Common myeloid progenitor, CD34-positive (primary cell): ENCODE measurements around the gene SCUBE3.

Source experiments
- CTCF ChIA-PET: fragments of 350-600 bp; sonication (Branson Sonifier 250); formaldehyde crosslinking; loops from one replicate; lab custom pipeline; 2021; ENCODE audit warnings: antibody characterized with exemption; lab: Charles Lee
- POLR2A ChIA-PET: fragments of 350-600 bp; sonication (Branson Sonifier 250); formaldehyde crosslinking; loops from one replicate; lab custom pipeline; 2021; ENCODE audit warnings: antibody characterized with exemption; lab: Charles Lee
- DNase-seq, 3 donors: peaks; one replicate each; pipeline versions ENCODE4 v3.0.0 to v3.0.0-alpha.2; 2013
- H3K27ac ChIP-seq, 2 experiments: 1 replicate in 1 of 2; 2 replicates in 1 of 2; pipeline ENCODE4 v1.7.0; 2013; ENCODE audit warnings: inconsistent platforms in 2 of 2, low read length in 2 of 2, mild to moderate bottlenecking in 2 of 2, low read depth in 1 of 2, moderate library complexity in 1 of 2; ENCODE audit not compliant: severe bottlenecking in 2 of 2, insufficient read depth in 1 of 2, poor library complexity in 1 of 2
- H3K27me3 ChIP-seq, 5 experiments: replicated peaks in 2 of 5; 1 replicate in 3 of 5; 2 replicates in 2 of 5; pipeline versions ENCODE4 v1.6.1 to v1.7.0; 2013; ENCODE audit warnings: low read length in 4 of 5, mild to moderate bottlenecking in 2 of 5, moderate library complexity in 2 of 5, inconsistent platforms in 1 of 5; ENCODE audit not compliant: insufficient read depth in 5 of 5, control insufficient read depth in 4 of 5
- H3K36me3 ChIP-seq, 4 experiments: 1 replicate in 2 of 4; 2 replicates in 2 of 4; pipeline versions ENCODE4 v1.6.1 to v1.7.0; 2013; ENCODE audit warnings: low read length in 3 of 4, control low read depth in 1 of 4, mild to moderate bottlenecking in 1 of 4; ENCODE audit not compliant: control insufficient read depth in 4 of 4, insufficient read depth in 4 of 4
- H3K4me1 ChIP-seq, 4 experiments: 1 replicate in 3 of 4; 2 replicates in 1 of 4; pipeline versions ENCODE4 v1.6.1 to v1.7.1; 2013; ENCODE audit warnings: low read length in 3 of 4, mild to moderate bottlenecking in 3 of 4, control low read depth in 1 of 4, inconsistent platforms in 1 of 4, moderate library complexity in 1 of 4; ENCODE audit not compliant: control insufficient read depth in 4 of 4, insufficient read depth in 4 of 4; ENCODE audit errors: control extremely low read depth in 1 of 4
- H3K4me3 ChIP-seq, 7 experiments: 1 replicate in 4 of 7; 2 replicates in 3 of 7; pipeline versions ENCODE4 v1.5.1 to v1.7.0; 2013; ENCODE audit warnings: mild to moderate bottlenecking in 7 of 7, low read length in 6 of 7, moderate library complexity in 6 of 7, inconsistent platforms in 2 of 7, low read depth in 2 of 7, control low read depth in 1 of 7; ENCODE audit not compliant: insufficient read depth in 4 of 7, control insufficient read depth in 1 of 7; ENCODE audit errors: extremely low read depth in 1 of 7
- H3K9me3 ChIP-seq, 5 experiments: 1 replicate in 4 of 5; 2 replicates in 1 of 5; pipeline versions ENCODE4 v1.6.1 to v1.7.1; 2013; ENCODE audit warnings: low read length in 4 of 5, mild to moderate bottlenecking in 2 of 5, inconsistent platforms in 1 of 5, low read depth in 1 of 5, moderate library complexity in 1 of 5; ENCODE audit not compliant: control insufficient read depth in 4 of 5, insufficient read depth in 2 of 5; ENCODE audit errors: control extremely low read depth in 1 of 5
- WGBS: methylation state at CpG from one replicate; pipeline ENCODE4 v1.1.5; 2013; ENCODE audit not compliant: insufficient coverage; 5-methylcytosine and 5-hydroxymethylcytosine counted together

SCUBE3 gene

GRCh38 chr6:35167505-35167904 lies 46.3 kb upstream of the SCUBE3 start:
- CTCF ChIA-PET = interaction anchor here (1.1 to 1.5 kb wide), 2 partner anchors 12 to 38 kb away, joined by 3 to 6 read pairs; no protein-coding TSS in a partner anchor
- peaks cover 0 to 7% (median 0%) of the 10 kb centered on the region in 5 experiments for H3K27me3 ChIP-seq
- POLR2A ChIA-PET = no interaction called here

DNA sequence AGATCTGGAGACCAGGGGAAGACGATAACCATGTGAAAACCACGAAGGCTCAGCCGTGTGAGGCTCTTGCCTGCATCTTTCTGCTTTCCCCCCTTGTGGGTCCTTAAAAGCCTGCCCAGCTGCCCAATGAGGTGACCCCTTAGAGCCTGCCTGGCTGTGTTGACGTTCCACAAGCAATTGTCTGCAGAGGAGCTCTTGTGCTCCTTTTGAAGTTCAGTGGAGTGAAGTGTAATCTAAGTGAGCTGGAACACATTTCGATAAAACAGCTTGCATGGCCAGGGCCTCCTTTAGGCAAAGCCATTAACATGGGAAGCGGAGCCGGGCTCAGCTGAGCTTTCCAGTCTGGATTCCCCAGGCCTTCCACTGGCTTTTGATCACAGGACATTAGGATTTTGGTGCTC lies 45.3 kb upstream of the SCUBE3 start:
- Histone ChIP-seq H3K4me3 (no peak overlapping the region), H3K36me3 (no peaks in the 10 kb centered on the region), H3K9me3 (peaks cover 0 to 3% (median 0%) of the 10 kb centered on the region in 5 experiments), H3K4me1 (no peaks in the 10 kb centered on the region), H3K27me3 (peaks cover 0 to 5% (median 0%) of the 10 kb centered on the region in 5 experiments), H3K27ac (no peak overlapping the region)
- DNase-seq = no peak
- POLR2A ChIA-PET = no interaction called here
- CTCF ChIA-PET = interaction anchor here (1.1 to 1.5 kb wide), 2 partner anchors 11 to 37 kb away, joined by 3 to 6 read pairs; no protein-coding TSS in a partner anchor
- 95% methylated on average over 7 of the region's 7 CpGs for WGBS

More at GRCh38 chr6:35167505-35167904, 46.3 kb upstream of the SCUBE3 start:
- no peak for DNase-seq
- Histone ChIP-seq H3K4me1 (no peaks in the 10 kb centered on the region), H3K27ac (no peak overlapping the region), H3K9me3 (peaks cover 0 to 8% (median 0%) of the 10 kb centered on the region in 5 experiments), H3K36me3 (no peaks in the 10 kb centered on the region), H3K4me3 (no peak overlapping the region)

DNA sequence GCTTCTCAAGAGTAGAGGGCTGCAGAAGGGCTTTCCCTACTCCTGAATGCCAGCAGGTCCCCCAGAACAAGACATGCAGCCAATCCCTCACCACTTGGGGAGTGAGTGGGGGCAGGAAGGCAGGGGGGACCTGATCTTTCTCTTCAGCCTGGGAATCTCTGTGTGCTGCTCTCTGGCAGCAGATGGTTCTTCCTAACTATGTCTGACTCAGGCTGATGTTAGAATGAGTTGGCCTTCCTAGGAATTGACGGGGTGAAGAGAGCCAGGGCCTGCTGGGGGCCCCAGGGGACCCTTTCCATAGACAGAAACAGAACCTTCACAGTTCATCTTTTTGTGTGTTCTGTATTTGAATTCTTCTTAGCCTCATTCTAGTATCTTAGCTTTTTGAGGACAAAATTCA lies 43.6 kb upstream of the SCUBE3 start:
- H3K9me3 ChIP-seq = peaks cover 0 to 3% (median 0%) of the 10 kb centered on the region in 5 experiments
- ChIA-PET POLR2A (no interaction called here), CTCF (interaction anchor here (0.6 kb wide), 1 partner anchor 14 kb away, joined by 3 read pairs; no protein-coding TSS in a partner anchor)
- no peak overlapping the region for H3K4me3 ChIP-seq
- H3K4me1 ChIP-seq = no peaks in the 10 kb centered on the region
- no peak for DNase-seq
- no peak overlapping the region for H3K27ac ChIP-seq
- no peaks in the 10 kb centered on the region for H3K36me3 ChIP-seq
- 92% methylated on average over 1 of the region's 1 CpG for WGBS
- H3K27me3 ChIP-seq = peaks cover 0 to 6% (median 0%) of the 10 kb centered on the region in 5 experiments

- Histone ChIP-seq H3K27ac (no peak overlapping the region), H3K9me3 (peaks cover 0 to 3% (median 0%) of the 10 kb centered on the region in 5 experiments), H3K27me3 (peaks cover 0 to 6% (median 0%) of the 10 kb centered on the region in 5 experiments), H3K4me3 (no peak overlapping the region), H3K36me3 (no peaks in the 10 kb centered on the region), H3K4me1 (no peaks in the 10 kb centered on the region)
- WGBS = 100% methylated on average over 3 of the region's 3 CpGs
- DNase-seq = no peak
- ChIA-PET CTCF (no interaction called here), POLR2A (no interaction called here)
These were observed 42.9 kb upstream of the SCUBE3 start for GRCh38 chr6:35170891-35171290.

DNA sequence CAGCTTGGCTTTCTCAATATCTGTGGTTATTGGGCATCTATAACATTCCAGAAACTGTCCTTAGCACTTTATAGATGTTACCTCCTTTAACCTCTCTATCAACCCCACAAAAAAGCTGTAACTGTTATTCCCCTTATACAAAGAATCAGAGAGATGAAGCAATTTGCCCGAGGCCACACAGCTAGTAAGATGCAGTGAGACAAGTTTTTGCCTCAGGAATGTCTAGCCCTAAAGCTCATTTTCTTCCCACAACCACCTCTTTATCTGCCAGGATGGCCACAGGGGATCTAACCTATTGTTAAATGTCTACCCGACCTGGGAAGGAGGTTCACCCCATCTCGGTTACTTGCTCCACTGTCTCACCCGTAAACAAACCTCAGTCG lies 40.7 kb upstream of the SCUBE3 start:
- Histone ChIP-seq H3K4me1 (peaks cover 0 to 4% (median 2%) of the 10 kb centered on the region in 4 experiments), H3K27ac (no peak overlapping the region)
- 95% methylated on average over 4 of the region's 5 CpGs for WGBS

DNA sequence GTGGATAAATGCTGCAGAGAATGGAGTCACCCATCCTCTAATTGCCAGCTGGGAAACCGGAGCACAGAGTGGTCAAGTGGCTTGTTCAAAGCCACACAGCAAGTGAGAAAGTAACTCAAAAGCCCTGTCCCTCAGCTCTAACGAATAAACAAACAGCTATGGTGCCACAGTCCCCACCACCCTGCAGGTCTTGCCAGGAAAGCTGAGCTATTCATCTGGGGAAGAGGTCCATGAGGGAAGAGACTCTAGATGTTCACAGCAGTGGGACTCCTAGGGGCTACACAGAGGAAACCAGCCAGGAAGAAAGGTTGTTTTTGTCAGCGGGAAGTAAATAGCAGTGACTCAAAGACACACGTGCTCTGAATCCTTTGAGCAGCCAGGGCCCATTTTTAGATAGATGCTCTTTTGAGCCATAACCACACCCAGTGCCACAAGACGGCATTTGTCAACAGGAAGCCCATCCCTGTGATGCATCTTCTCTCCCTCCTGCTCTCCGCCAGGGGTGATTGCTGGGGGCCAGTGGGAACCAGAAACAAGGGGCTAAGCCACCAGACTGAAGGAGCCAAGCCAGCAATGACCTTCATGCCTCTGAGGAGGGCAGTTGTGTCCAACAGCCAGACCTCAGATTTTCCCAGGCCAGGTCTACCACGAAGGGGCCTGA lies 40.2 kb upstream of the SCUBE3 start:
- peaks cover 0 to 4% (median 2%) of the 10 kb centered on the region in 4 experiments for H3K4me1 ChIP-seq
- DNase-seq = no peak
- H3K9me3 ChIP-seq = peaks cover 0 to 3% (median 0%) of the 10 kb centered on the region in 5 experiments
- 96% methylated on average over 5 of the region's 7 CpGs for WGBS
- ChIA-PET CTCF (interaction anchor here (0.7 to 1.6 kb wide), 2 partner anchors 15 to 19 kb away, joined by 3 read pairs; no protein-coding TSS in a partner anchor), POLR2A (no interaction called here)
- no peaks in the 10 kb centered on the region for H3K36me3 ChIP-seq
- H3K27me3 ChIP-seq = peaks cover 0 to 2% (median 0%) of the 10 kb centered on the region in 5 experiments
- no peak overlapping the region for H3K27ac ChIP-seq
- H3K4me3 ChIP-seq = no peak overlapping the region

More for the DNA sequence above, 40.7 kb upstream of the SCUBE3 start:
- H3K36me3 ChIP-seq = no peaks in the 10 kb centered on the region
- no peak for DNase-seq
- CTCF ChIA-PET = interaction anchor here (0.7 kb wide), 1 partner anchor 14 kb away, joined by 3 read pairs; no protein-coding TSS in a partner anchor
- POLR2A ChIA-PET = no interaction called here
- H3K27me3 ChIP-seq = peaks cover 0 to 2% (median 0%) of the 10 kb centered on the region in 5 experiments
- H3K9me3 ChIP-seq = peaks cover 0 to 3% (median 0%) of the 10 kb centered on the region in 5 experiments
- no peak overlapping the region for H3K4me3 ChIP-seq

DNA sequence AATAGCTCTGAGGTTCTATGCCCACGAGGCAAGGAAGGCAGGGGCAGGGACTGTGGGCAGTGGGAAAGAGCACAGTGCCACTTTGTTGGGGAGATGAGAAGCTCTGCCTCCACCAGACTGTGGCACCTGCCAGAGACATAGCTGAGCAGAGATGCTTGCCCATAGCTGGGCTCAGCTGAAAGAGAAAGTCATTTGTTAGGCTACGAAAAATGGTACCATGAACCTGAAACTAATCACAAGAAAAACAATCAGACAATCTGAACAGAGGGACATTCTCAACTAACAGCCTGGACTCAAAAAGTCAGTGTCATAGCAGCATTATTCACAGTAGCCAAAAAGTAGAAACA lies 39.7 kb upstream of the SCUBE3 start:
- WGBS = 81% methylated on average over 2 of the region's 2 CpGs
- Histone ChIP-seq H3K4me1 (peaks cover 0 to 4% (median 2%) of the 10 kb centered on the region in 4 experiments), H3K4me3 (no peak overlapping the region), H3K36me3 (no peaks in the 10 kb centered on the region), H3K27ac (no peak overlapping the region), H3K9me3 (peaks cover 0 to 3% (median 0%) of the 10 kb centered on the region in 5 experiments), H3K27me3 (peaks cover 0 to 2% (median 0%) of the 10 kb centered on the region in 5 experiments)
- CTCF ChIA-PET = interaction anchor here (1.6 kb wide), 1 partner anchor 19 kb away, joined by 3 read pairs; no protein-coding TSS in a partner anchor
- DNase-seq = no peak
- POLR2A ChIA-PET = no interaction called here
